Stimulated activated CD4-positive, alpha-beta T cell treated with anti-CD3 and anti-CD28 coated beads, Interleukin-2, amount 100 ng/mL, for 4 hours (primary cell): Measurements from ENCODE around the gene NCKAP5.
"Not testable (repeated sequence)": the region's sequence is repeated elsewhere in the genome, so short reads cannot be mapped to it uniquely, and the experiment has no call there.

Experiments used
- DNase-seq: peaks from one replicate; pipeline ENCODE4 v3.0.0-alpha.2; 2020; ENCODE audit warnings: low read depth

Gene NCKAP5

GRCh38 chr2:132877923-132878322, 690.3 kb downstream of the NCKAP5 start:
- no peak for DNase-seq

GRCh38 chr2:132876745-132877391, 691.4 kb downstream of the NCKAP5 start:
- DNase-seq: no peak

- no peak for DNase-seq
Observed at GRCh38 chr2:132875193-132875592, 693.1 kb downstream of the NCKAP5 start.

GRCh38 chr2:132873738-132874137, 694.5 kb downstream of the NCKAP5 start:
- DNase-seq: no peak

- no peak for DNase-seq
Observed at GRCh38 chr2:132871831-132872230, 696.4 kb downstream of the NCKAP5 start.

- DNase-seq: no peak
Observed at GRCh38 chr2:132863961-132864360, 704.3 kb downstream of the NCKAP5 start.

- DNase-seq: no peak
Observed at GRCh38 chr2:132860220-132860619, 708.0 kb downstream of the NCKAP5 start.

GRCh38 chr2:132859590-132859989, 708.7 kb downstream of the NCKAP5 start:
- no peak for DNase-seq

- DNase-seq: no peak
Observed at GRCh38 chr2:132857319-132857718, 710.9 kb downstream of the NCKAP5 start.

- DNase-seq: no peak
Observed at GRCh38 chr2:132850688-132851087, 717.6 kb downstream of the NCKAP5 start.

- DNase-seq: no peak
Observed at GRCh38 chr2:132849118-132849517, 719.1 kb downstream of the NCKAP5 start.

- no peak for DNase-seq
Observed at GRCh38 chr2:132845339-132845738, 722.9 kb downstream of the NCKAP5 start.

- no peak for DNase-seq
Observed at GRCh38 chr2:132844585-132844984, 723.7 kb downstream of the NCKAP5 start.

- DNase-seq: no peak
Observed at GRCh38 chr2:132837769-132838168, 730.5 kb downstream of the NCKAP5 start.

GRCh38 chr2:132830321-132830827, 737.9 kb downstream of the NCKAP5 start:
- no peak for DNase-seq

- no peak for DNase-seq
Observed at GRCh38 chr2:132825601-132826000, 742.7 kb downstream of the NCKAP5 start.

GRCh38 chr2:132824716-132825115, 743.5 kb downstream of the NCKAP5 start:
- no peak for DNase-seq

- no peak for DNase-seq
Observed at GRCh38 chr2:132816234-132816633, 752.0 kb downstream of the NCKAP5 start.

- no peak for DNase-seq
Observed at GRCh38 chr2:132815516-132815915, 752.7 kb downstream of the NCKAP5 start.

GRCh38 chr2:132814651-132815050, 753.6 kb downstream of the NCKAP5 start:
- DNase-seq: no peak

GRCh38 chr2:132813422-132813821, 754.8 kb downstream of the NCKAP5 start:
- DNase-seq: no peak

- no peak for DNase-seq
Observed at GRCh38 chr2:132811148-132811915, 756.9 kb downstream of the NCKAP5 start.

GRCh38 chr2:132809962-132810361, 758.3 kb downstream of the NCKAP5 start:
- DNase-seq: not testable (repeated sequence)
